Stimulated activated CD4-positive, alpha-beta T cell treated with anti-CD3 and anti-CD28 coated beads, Interleukin-4, amount 100 ng/mL, for 48 hours (primary cell): Measurements from ENCODE around the gene PPP1R11.
"Not testable (repeated sequence)": the region's sequence is repeated elsewhere in the genome, so short reads cannot be mapped to it uniquely, and the experiment has no call there.

Source experiments
- DNase-seq, 2 donors: peaks; one replicate each; pipeline ENCODE4 v3.0.0-alpha.2; 2020; ENCODE audit warnings: low read depth in 2 of 2

Gene PPP1R11

GRCh38 chr6:30097902-30098768 lies 31.1 kb downstream of the PPP1R11 start:
- no peak for DNase-seq

- no peak for DNase-seq
Measured at GRCh38 chr6:30100154-30100553, 33.2 kb downstream of the PPP1R11 start.

GRCh38 chr6:30100585-30101443 lies 33.8 kb downstream of the PPP1R11 start:
- no peak for DNase-seq

- peak; percentile 52 to 73 for DNase-seq
Measured at GRCh38 chr6:30101444-30102413, 34.7 kb downstream of the PPP1R11 start.

DNA sequence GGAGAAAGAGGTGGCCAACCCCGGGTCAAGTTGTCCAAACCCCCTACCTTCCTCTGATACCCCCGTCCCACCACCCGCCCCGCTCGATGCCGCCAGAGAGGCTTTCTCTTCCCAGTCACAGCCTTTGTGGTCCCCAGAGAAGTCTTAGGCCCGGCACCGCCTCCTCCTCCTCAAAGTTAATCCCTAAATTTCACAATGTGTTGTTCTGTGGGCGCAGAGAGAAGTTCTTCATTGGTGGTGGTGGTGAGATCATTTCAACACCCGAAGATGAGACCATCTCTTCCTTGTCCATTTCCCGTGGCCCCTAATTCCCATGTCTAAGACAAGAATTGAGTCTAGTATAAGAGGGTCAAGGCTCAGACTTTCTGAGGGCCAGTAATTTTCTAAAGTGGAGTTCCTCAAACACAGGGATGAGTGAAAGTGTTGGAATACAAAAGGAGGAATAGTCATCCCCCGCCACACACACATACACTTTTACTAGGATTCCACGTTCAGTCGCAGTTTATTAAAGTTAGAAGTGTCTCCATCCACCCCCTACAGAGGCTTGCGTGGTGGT lies 35.5 kb downstream of the PPP1R11 start:
- DNase-seq: no peak

- peak; percentile 71 to 77 for DNase-seq
Measured at GRCh38 chr6:30102970-30103871, 36.2 kb downstream of the PPP1R11 start.

GRCh38 chr6:30103872-30104179 lies 36.8 kb downstream of the PPP1R11 start:
- DNase-seq: no peak

DNA sequence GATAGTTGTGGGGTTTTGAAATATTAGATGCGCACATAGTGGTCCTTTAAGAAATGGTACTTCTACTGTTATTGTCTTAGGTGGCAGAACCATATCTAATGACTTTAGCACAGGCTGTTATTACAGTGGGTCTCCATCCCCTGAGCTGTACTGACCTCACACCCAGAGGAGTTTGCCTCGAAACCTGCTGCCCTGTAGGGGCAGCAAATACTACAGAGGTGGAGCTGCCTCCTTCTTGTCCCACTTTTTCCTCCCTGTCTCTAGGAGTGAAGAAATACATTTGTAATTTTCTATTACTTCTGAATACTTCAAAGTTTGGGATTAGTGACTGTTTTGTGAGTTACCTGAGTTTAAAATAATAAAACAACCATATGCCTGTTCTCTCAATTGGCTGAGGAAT lies 37.7 kb downstream of the PPP1R11 start:
- DNase-seq: no peak

DNA sequence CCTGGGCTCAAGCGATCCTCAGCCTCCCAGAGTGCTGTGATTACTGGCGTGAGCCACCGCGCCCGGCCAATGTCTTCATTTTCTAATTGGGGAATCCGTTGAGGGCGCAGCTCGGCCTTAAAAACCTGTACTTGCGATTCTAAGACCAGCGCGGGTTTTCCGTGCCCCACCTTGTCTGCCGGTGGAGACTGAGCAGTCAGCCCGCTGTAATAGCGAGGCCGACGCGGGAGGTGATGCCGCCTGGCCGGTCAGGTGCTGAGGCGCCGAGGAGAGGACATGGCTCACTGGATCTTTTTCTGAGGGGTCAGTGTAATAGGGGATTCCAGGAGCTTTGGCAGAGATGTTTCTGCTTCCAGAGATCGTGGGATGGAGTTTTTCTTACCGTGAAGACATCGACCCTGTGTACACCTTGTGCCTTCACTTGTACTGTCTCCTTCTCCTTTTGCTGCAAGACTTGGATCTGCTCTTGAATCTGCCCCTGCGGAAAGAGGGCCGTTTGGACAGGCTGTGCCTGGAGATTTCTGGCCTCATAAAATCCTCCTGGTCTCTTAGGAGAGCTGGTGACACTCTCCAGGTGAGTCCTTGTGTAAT lies 44.4 kb downstream of the PPP1R11 start:
- DNase-seq: no peak

DNA sequence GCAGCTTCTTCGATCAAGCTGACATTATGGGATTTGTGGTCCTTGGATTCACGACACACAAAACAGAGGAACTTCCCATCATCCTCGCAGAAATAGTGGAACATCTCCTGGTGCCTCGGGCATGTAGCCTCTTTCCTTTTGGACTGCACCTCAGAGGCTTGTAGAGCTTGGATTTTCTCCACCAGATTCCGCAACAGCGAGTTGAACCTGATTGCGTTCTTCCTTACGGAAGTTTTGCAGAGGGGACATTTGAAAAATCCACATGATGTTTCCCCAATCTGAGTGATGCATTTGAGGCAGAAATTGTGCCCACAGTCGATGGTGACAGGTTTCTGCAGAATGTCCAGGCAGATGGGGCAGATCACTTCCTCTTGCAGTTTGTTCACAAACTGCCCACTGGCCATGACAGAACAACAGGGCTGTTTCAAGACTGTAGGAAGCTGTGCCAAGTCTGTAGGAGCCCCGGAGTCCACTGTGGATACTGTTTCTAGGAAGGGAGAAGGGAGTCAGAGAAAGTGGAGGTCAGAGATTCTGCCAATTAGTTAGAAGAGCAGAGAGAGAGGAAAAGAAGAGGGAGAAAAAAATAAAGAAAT lies 45.5 kb downstream of the PPP1R11 start:
- DNase-seq: no peak

DNA sequence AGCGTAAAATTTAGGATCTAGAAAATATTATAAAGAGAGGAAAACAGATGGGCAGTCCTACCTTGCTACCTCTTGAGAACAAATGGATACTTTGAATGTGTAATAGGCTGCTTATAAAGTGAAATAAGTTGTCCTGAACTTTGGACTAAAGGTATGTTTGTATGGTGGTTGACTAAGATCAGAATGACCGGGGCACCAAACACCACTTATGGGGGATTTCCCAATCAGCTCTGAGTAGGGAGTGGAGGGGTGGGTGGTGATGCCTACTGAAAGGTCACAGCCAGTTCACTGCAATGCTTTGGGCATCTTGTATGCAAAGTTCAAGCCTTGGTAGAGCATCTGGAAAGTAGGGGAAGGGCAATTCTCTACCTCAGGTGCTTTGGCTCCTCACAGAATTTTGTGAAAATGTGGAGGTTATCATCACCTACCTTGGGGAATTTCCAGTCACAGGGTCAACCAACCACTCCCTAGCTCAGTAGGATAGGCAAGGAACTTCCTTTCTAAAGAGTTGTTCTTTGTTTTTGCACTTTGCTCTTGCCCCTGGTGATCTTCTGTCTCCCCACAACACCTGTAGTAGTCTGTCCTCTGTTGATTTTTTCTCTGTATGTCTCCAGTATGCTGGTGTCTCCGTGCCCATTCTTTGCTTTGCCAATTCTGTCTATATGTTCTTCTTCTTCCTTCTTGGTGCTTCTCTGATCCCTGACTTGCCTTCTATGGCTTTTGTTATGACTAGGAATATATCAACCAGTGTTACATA lies 46.2 kb downstream of the PPP1R11 start, which contains the start of gene TRIM31:
TSS of gene TRIM31 (minus strand) at position 88 of the 757 bp plus-strand sequence. CDS start 285 bp downstream, outside the sequence.
- DNase-seq: no peak

DNA sequence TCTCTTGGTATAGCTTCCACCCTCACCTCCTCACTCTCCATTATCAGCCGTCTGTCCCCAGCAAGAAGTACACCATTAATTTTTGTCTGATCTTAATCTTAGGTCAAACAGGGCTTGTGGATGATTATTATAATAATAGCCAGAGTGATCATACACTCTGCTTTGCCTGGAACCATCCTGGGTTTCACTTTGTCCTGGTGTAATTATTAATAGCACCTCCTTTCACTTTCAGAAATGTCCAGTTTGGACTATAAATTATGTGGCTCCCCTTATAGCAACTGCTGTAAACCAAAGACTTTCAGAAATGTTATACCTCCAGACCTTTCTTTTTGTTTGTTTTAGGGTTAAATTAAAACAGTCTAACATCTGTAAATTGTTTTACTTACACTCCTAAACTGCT lies 46.8 kb downstream of the PPP1R11 start:
- no peak for DNase-seq

- DNase-seq: no peak
Measured at GRCh38 chr6:30116724-30117123, 49.7 kb downstream of the PPP1R11 start.

GRCh38 chr6:30118691-30119090 lies 51.7 kb downstream of the PPP1R11 start:
- not testable (repeated sequence) for DNase-seq
